Stimulated activated CD4-positive, alpha-beta T cell treated with anti-CD3 and anti-CD28 coated beads, Interleukin-4, amount 100 ng/mL, for 48 hours (primary cell): ENCODE data around the gene NAPB.

ENCODE experiments used
- DNase-seq, 2 donors: peaks; one replicate each; pipeline ENCODE4 v3.0.0-alpha.2; 2020; ENCODE audit warnings: low read depth in 2 of 2

The NAPB gene

GRCh38 chr20:23347791-23348190 is 73.5 kb downstream of the NAPB start:
- no peak for DNase-seq

GRCh38 chr20:23346002-23346401 is 75.3 kb downstream of the NAPB start:
- no peak for DNase-seq

GRCh38 chr20:23344336-23344735 is 77.0 kb downstream of the NAPB start:
- no peak for DNase-seq

GRCh38 chr20:23343590-23343989 is 77.7 kb downstream of the NAPB start:
- no peak for DNase-seq

GRCh38 chr20:23341073-23341472 is 80.2 kb downstream of the NAPB start:
- DNase-seq = no peak

GRCh38 chr20:23340524-23340923 is 80.8 kb downstream of the NAPB start:
- DNase-seq = no peak

GRCh38 chr20:23339986-23340385 is 81.3 kb downstream of the NAPB start:
- DNase-seq = no peak

- no peak for DNase-seq
Measured at GRCh38 chr20:23337312-23337711, 84.0 kb downstream of the NAPB start.

- no peak for DNase-seq
Measured at GRCh38 chr20:23336476-23336875, 84.8 kb downstream of the NAPB start.

GRCh38 chr20:23335521-23335920 is 85.8 kb downstream of the NAPB start:
- no peak for DNase-seq

- no peak for DNase-seq
Measured at GRCh38 chr20:23334111-23334510, 87.2 kb downstream of the NAPB start.

- DNase-seq = no peak
Measured at GRCh38 chr20:23332467-23332866, 88.8 kb downstream of the NAPB start.

- DNase-seq = no peak
Measured at GRCh38 chr20:23331450-23332350, 89.6 kb downstream of the NAPB start.

GRCh38 chr20:23327617-23328333 is 93.5 kb downstream of the NAPB start:
- no peak for DNase-seq

- no peak for DNase-seq
Measured at GRCh38 chr20:23326774-23327173, 94.5 kb downstream of the NAPB start.

GRCh38 chr20:23325107-23325506 is 96.2 kb downstream of the NAPB start:
- DNase-seq = no peak
